CD4-positive, alpha-beta T cell treated with Interleukin-6 for 4 hours (primary cell): Measurements from ENCODE around the gene KMT2C.

ENCODE experiments used
- DNase-seq: peaks from one replicate; pipeline ENCODE4 v3.0.0-alpha.2; 2020; ENCODE audit warnings: mixed read lengths

Gene KMT2C

GRCh38 chr7:152136686-152137085 lies 299.1 kb downstream of the KMT2C start:
- DNase-seq: no peak

DNA sequence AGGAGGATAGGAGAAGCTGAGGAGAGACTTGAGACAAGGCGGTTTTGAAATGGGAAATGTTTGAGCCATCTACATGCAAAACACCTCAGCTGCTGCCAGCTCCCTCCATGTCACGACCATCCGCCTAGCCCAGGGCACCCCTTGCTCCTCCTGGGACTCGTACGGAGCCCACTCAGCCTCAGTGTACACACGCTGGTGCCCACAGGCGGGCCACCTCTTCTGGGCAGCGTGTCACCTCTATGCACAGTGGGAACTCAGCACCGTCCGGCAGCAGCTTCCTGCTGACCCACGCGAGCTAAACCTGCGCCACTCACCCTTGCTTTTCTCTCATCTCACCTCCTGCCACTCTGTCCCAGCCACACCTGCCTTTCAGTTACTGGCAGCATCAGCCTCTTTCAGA lies 302.0 kb downstream of the KMT2C start:
- DNase-seq: no peak

- no peak for DNase-seq
Observed at GRCh38 chr7:152132812-152133211, 303.0 kb downstream of the KMT2C start.

DNA sequence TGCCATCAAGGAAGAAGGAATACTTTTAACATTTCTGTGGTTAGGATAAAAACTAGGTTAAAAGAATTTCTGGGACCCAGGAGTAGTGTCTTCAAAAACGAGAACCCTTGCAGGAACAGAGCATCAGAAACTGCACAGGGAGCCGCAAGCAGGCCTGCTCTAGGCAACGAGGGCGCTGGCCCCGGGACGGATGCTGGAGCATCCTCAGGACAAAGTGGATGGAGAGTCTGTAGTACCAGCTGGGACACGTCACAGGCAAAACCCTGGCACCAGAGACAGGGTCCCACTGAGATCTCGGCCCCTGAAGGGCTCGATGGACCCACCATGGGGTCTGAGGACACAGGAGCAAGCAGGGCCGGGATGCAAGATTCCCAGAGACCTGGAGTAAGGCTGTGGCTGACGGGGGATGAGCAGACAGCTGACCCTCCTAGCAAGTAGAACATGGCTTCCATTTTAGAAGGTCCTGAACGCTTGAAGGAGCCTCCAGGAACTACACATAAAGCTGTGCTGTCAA lies 303.8 kb downstream of the KMT2C start:
- DNase-seq: no peak

DNA sequence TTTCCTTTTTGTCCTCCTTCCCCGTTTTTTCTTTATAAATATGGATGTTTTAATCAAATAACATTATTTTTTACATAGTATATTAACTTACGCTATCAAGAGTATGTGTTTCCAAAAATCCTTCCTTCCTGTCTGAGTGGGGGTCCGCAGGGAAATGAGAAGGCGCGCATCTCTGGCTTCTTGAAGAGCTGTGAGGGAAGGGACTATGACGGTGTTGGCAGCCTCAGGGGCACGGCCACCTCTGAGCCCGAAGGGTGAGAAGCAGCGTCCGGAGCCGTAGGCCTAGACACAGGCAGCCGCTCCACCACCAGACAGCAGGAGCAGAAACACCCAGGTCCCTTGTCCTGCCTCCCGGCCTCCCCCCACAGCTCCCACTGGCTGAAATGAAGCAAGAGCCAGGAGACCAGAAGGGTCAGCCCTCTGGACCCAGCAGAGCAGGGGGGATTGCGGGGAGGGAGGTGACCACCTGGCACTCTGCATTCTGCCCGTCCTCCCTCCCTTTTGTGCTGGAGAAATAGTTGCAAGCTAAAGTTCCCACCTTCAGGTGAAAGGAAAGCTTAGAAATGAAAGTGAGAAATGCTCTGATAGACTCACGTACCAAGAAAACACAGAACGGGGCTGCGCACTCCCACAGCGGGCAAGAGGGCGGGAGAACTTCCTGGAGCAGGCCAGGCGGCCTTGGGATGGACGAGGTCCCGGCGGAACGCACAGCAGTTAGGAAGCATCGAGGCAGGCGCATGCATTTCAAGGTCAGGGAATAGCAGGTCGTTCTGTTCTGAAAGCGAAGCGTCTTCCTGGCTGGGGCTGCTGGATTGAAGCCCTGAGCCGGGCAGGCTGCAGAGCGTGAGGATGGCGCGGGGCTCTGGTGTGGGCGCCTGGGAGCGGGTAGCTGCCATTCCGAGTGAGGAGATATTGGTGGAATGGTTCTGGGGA lies 304.9 kb downstream of the KMT2C start:
- DNase-seq: no peak

- DNase-seq: no peak
Observed at GRCh38 chr7:152129682-152130081, 306.1 kb downstream of the KMT2C start.

GRCh38 chr7:152128741-152129461 lies 306.9 kb downstream of the KMT2C start:
- no peak for DNase-seq

DNA sequence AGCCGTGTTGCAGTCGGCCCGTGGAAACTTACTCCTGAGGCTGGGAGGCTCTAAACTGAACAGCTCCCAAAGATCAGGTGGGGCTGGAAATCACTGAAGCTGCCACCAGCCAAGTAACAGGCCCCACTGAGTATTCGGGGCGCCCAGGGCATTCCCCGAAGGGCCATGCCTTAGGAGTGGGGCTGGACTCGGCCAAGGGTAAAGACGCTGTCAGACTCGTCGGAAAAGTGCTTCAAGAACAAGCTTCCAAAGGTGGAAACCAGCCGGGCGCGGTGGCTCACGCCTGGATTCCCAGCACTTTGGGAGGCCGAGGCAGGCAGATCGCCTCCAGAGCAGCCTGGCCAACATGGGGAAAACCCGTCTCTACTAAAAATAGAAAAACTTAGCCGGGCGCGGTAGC lies 307.6 kb downstream of the KMT2C start:
- no peak for DNase-seq

GRCh38 chr7:152127229-152127628 lies 308.6 kb downstream of the KMT2C start:
- DNase-seq: no peak

- no peak for DNase-seq
Observed at GRCh38 chr7:152126741-152127140, 309.1 kb downstream of the KMT2C start.

- DNase-seq: no peak
Observed at GRCh38 chr7:152122540-152122939, 313.3 kb downstream of the KMT2C start.

DNA sequence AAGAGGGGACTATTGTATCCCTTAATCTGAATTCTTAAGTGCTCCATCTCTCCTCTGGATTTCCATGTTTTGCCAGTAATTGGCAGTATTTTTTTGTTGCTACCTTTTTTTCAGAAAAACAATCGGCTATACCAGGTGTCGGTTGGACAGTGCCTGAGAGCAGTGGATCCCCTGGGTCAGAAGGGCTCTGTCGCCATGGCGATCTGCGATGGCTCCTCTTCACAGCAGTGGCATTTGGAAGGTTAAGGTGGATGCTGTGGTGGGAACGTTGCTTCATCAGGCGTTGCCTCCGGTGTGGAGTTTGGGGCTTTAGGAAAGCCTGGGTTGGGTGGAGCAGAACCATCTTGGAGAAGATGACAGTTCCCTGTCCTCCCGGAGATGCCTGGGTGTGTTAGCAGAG lies 314.4 kb downstream of the KMT2C start:
- DNase-seq: no peak

DNA sequence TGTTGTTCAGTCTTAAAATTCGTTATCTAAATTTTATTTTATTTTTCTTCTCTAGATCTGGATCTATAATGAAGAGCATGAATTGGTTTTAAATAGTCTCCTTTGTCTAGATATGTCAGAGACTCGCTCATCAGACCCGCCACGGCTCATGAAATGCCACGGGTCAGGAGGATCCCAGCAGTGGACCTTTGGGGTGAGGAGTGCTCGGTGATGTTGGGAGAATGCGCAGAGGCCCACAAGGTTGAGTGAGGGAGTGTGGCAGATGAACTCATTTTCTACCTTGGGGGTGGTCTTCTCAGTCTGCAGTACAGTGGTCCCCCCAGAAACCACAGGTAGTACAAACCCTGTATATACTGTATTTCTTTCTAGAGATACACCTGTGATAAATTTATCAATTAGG lies 315.0 kb downstream of the KMT2C start:
- DNase-seq: no peak

- DNase-seq: no peak
Observed at GRCh38 chr7:152120210-152120609, 315.6 kb downstream of the KMT2C start.

DNA sequence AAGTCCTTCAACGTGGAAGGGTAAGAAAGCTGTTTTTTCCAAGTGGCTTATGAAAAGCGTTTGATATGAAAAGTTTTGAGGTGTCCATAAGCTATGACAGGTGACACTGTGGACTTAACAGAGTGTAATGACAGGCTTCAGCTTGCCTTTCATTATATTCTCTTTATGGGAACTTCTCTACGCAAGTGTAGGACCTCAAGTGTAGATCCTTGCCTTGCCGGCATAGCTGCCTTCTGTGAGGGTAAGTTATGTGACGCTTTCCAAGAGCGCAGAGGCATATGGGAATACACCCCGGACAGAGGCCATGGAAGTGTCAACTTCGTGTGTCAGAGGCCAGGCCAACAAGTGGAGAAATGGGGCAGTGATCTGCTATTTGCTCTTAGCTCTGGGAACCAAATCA lies 318.4 kb downstream of the KMT2C start:
- no peak for DNase-seq

DNA sequence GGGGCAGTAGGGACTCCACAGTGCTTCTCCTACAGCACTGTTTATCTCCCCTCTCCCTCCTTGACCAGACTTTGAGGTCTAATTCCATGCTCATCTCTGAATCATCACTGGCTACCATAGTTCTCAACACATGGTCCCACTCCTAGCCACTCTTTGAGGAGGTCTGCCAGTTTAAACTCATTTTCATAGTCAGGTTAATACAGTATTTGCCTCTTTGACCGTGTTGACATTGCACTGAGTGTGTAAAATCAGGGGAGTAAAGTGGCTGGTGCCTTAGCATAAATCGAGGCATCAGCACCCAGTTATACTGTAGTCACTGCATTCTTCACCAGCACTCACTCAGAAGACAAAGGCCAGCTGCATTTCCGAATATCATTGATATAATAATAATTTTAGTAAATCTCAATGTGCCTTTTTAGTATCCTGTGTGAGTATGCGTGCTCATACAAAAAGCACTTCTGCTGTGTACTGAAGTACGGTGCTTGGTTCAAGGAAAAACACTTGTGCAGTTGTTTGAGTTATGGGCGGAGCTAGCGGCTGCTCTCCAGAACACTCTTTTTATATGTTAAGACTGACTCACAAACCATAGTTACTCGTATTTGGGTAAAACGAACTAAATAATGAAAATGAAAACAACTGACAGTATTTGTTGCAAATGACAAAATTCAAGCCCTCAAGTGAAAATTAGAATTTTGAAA lies 320.6 kb downstream of the KMT2C start:
- DNase-seq: no peak

GRCh38 chr7:152112829-152113228 lies 323.0 kb downstream of the KMT2C start:
- no peak for DNase-seq

- no peak for DNase-seq
Observed at GRCh38 chr7:152108359-152108758, 327.4 kb downstream of the KMT2C start.

DNA sequence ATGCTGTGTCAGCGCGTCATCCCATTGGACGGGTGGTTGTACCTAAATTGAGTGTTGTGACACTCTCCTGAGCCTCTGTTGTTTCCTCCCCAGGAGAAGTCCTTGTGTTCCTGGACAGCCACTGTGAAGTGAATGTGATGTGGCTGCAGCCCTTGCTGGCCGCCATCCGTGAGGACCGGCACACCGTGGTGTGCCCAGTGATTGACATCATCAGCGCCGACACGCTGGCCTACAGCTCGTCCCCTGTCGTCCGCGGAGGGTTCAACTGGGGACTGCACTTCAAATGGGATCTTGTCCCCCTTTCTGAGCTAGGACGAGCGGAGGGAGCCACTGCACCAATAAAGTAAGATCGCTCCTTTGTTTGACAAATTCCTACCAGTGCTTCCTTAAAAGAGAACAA lies 327.9 kb downstream of the KMT2C start:
- no peak for DNase-seq

DNA sequence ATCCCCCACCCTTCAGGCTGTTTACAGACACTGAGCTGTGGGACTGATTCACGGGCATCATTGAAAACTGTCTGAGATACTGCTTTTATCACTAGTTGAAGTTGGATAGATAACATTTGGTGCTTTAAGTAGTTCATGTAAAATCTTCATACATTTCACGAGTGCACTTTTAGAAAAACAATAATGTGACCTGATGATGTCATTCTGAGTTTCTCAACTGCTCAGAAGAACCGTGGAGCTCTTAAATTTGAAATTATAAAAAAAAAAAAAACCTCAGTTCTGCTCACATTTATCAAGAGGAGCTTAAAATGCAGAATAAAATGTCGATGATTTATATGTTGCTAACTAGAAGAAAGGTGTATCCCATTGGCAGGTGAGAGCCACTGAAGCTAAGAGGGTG lies 328.8 kb downstream of the KMT2C start:
- no peak for DNase-seq

GRCh38 chr7:152105205-152105604 lies 330.6 kb downstream of the KMT2C start:
- no peak for DNase-seq

- no peak for DNase-seq
Observed at GRCh38 chr7:152103691-152104090, 332.1 kb downstream of the KMT2C start.

- DNase-seq: no peak
Observed at GRCh38 chr7:152103066-152103465, 332.7 kb downstream of the KMT2C start.
